Measurements from ENCODE around the gene GNLY.
A peak's percentile ranks its signal among the peaks of the same experiment; 100 is the strongest.

GNLY gene

DNA sequence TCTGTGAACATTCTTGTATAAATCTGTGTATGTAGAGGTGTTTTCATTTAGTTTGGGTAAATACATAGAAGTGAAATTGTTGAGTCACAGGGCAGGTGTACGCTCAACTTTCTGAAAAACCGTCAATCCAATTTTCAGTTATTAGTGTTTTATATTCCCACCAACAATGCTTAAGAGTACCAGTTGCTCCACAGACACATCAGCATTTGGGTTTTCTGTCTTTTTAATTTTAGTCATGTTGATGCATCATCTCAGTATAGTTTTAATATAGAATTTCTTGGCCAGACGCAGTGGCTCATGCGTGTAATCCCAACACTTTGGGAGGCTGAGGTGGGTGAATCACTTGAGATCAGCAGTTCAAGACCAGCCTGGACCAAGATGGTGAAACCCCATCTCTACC is 3.2 kb upstream of the GNLY start:
- DNase-seq = no peak

DNA sequence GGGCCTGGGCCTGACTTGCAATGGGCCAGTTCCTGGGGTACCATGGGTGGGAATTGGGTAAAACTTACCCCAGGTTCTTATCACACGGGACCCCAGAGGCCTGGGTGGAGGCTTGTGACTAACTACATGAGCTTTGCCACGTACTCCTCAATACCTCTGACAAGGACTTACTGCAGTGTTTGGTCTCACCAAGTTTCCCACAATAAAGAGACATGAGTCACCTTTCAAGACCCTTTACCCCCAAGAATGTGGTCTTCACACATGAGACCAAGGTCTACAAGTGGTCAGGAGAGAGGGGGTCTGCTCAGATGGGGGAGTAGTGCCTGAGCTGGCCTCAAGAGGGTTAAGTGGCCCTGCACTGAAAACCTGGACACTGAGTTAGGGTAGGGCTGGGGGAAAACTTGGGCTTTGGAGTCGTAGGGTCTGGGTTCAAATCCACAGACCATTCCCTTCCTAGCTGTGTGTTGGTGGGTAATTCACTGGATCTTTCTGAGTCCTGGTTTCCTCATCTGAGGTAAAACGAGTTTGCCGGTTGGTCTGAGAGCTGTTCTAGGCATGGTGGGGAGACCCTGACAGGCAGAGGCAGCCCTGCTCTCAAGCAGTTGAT is 2.0 kb upstream of the GNLY start:
- no peak for DNase-seq

DNA sequence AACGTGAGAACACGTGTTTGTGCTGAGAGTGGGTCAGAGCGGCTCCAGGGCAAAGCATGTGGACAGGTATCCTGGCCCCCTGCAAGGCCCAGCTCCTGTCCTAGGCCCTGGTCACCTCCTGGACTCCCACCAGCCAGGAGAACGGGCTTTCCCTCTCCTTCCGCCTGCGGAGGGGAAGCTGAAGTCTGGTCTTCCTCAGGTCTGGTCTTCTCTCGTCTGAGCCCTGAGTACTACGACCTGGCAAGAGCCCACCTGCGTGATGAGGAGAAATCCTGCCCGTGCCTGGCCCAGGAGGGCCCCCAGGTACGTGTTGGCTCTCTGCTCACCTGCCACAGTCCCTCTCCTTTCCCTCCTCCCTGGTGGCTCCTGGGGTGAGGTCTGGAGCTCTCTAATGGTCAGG is 963 bp downstream of the GNLY start:
- DNase-seq = no peak

DNA sequence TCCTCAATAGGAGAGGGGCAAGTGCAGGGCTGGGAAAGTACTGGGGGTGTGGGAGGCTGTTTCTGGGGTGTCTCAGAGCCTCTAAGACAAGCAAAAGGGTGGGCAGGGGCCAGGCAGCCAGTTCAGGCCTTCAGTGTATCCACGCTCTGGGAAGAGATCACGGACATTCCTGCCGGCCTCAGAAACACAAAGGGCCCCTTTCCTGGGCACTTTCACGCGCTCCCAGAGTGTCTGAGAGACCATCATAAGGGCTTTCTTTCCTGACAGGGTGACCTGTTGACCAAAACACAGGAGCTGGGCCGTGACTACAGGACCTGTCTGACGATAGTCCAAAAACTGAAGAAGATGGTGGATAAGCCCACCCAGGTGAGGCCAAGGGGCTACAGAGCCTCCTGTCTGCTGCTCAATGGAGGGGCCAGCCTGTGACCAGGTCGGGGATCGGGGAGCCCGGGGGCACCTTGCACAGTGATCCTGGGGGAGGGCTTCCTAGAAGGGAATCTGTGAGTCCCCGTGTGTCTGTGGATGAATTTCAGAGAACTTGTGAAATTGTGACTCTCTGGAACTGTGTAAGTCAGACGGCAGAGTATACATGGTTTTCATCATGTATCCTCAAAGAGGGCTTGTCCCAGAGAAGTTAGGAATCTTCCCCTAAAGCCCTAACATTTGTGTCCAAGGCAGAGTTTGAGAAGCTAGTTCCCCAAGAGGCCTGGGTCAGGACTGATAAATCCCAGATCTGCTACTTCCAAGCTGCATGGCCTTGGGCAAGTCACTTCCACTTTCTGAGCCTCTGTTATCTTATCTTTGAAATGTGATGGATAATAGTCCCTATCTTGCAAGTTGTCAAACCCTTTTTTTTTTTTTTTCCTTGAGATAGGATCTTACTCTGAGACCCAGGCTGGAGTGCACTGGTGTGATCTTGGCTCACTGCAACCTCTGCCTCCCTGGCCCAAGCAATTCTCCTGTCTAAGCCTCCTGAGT is 1.8 kb downstream of the GNLY start:
- no peak for DNase-seq

DNA sequence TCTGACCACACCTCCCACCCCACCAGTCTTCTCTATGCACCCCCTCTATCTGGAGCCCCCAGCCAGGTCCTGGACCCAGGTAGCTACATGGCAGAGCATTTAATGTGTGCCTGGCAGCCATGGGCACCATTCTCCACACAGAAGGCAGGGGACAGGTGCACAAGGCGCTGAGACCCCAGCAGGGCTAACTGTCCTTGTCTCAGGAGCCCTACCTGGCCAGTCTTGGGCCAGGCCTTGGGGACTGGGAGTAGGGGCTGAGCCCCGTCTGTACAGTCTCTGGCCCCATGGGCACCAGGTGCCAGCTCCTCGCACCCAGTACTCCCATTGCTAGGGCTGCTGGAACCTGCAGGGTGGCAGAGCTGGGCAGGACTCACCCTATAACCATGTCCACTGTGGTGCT is 2.9 kb downstream of the GNLY start:
- DNase-seq = no peak

DNA sequence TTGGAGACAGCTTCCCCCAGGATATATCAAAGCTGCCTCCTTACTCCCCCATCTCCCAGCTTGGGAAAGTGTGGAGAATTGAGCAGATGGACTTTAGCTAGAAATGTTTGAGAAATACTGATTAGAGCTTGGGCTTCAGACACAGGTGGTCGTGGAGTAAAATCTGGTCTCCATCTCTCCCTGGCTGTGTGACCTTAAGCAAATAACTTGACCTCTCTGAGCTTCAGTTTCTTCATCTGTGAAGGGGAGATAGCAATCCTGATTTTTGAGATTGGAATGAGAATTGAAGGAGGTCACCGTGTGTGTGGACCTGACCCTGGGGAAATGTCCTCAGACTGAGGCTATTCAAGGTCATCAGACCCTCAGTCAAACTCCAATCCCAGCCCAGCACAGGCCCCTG is 3.6 kb downstream of the GNLY start:
- DNase-seq = no peak

DNA sequence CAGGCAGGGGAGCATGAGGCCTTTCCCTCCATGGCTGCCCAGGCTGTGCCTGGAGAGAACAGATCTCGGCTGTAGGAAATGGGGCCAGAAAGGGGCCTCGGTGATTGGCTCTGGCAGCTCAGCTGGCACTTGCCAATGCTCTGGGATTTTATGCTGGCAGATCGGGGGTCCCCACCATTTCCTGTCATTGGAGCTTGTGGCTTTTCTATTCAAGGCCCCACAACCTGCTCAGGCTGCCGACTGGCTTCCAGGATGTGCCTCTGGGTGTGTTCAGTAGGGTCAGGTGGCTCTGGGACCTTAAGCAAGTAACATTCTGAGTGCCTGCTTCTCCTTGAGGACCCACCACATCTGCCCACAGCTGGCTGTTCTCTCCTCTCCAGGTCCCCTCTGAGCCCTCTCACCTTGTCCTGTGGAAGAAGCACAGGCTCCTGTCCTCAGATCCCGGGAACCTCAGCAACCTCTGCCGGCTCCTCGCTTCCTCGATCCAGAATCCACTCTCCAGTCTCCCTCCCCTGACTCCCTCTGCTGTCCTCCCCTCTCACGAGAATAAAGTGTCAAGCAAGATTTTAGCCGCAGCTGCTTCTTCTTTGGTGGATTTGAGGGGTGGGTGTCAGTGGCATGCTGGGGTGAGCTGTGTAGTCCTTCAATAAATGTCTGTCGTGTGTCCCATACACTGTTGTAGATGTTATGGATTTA is 4.2 kb downstream of the GNLY start:
- no peak for DNase-seq

DNA sequence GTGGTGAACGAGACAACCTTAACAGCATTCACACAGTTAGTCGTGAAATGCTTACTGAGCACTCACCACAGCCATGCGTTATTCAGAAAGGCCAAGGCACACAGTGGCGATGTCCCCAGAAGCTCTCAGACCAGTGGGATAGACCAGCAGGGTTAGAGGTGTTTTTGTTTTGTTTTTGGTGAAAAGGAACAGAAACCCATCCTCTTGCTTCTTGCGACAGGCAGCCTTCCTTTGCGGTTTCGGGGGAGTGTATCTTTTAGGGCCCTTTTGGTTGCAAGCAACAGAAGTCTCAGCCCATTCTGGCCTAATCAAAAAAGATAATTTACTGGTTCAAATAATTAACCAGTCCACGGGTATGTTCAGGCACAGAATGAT is 4.7 kb downstream of the GNLY start:
- DNase-seq = no peak

DNA sequence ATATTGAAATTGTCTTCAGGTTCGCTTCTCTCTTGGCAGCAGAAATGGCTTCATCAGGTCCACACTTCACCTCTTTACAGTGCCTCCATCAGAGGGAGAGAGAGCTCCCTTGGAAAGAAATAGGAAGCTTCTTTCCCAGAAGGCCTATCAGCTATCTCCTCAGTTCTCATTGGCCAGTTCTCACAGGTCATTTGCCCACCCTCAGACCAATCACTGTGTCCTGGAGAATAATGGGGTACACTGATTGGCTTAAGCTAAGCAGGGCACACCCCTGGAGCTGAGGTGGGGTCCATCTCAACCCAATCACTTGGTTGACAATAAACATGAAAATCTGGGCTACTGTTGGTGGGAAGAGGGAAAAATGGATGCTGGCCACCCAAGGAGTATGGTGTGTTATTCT is 5.2 kb downstream of the GNLY start:
- DNase-seq = no peak

DNA sequence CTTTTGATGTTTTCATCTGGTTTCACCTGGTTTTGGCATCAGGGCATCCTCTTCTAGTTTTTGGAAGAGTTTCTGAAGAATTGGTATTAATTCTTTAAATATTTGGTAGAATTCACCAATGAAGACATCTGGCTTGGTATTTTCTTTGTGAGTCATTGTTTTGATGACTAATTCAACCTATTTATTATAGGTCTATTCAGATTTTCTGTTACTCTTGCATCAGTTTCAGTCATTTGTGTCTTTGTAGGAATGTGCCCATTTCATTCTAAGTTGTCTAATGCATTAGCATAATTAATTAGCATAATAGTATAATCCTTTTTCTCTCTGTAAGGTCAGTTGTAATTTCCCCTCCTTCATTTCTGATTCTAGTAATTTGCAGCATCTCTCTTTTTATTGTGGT is 8.0 kb downstream of the GNLY start:
- no peak for DNase-seq

DNA sequence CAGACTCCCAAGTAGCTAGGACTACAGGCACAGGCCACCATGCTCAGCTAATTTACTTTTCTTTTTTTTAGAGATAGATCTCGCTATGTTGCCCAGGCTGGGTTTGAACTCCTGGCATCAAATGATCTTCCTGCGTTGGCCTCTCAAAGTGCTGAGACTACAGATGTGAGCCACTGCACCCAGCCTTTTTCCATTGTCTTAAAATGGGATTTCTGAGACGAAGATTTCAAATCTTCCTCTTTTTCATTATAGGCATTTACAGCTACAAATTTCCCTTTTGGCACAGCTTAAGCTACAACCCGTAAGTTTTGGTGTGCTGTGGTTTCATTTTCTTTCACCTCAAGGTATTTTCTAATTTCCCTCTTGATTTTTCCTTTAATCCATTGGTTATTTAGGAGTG is 8.6 kb downstream of the GNLY start:
- no peak for DNase-seq

DNA sequence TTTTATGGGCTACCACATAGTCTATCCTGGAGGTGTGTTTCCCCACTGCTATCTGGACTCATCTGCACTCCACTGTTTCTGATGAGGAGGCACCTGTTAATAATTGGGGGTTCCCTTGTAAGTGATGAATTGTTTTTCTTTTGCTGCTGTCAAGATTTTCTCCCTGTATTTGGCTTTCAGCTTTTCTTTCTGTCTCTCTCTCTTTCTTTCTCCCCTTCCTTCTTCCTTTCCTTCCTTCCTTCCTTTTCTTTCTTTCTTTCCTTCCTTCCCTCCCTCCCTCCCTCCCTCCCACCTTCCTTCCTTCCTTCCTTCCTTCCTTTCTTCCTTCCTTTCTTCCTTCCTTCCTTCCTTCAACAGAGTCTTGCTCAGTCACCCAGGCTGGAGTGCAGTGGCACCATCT is 9.2 kb downstream of the GNLY start:
- DNase-seq = no peak

DNA sequence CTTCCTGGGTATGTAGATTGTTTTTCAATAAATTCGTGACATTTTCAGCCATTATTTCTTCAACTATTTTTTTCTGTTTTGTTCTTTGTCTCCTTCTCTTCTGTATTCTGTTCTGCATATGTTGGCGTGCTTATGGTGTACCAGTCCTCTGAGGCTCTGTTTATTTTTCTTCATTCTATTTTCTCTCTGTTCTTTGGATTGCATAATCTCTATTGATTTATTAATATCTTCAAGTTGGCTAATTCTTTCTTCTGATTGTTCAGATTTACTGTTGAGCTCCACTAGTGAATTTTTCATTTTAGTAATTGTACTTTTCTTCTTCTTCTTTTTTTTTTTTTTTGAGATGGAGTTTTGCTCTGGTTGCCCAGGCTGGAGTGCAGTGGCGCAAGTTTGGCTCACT is 9.9 kb downstream of the GNLY start:
- DNase-seq = no peak

DNA sequence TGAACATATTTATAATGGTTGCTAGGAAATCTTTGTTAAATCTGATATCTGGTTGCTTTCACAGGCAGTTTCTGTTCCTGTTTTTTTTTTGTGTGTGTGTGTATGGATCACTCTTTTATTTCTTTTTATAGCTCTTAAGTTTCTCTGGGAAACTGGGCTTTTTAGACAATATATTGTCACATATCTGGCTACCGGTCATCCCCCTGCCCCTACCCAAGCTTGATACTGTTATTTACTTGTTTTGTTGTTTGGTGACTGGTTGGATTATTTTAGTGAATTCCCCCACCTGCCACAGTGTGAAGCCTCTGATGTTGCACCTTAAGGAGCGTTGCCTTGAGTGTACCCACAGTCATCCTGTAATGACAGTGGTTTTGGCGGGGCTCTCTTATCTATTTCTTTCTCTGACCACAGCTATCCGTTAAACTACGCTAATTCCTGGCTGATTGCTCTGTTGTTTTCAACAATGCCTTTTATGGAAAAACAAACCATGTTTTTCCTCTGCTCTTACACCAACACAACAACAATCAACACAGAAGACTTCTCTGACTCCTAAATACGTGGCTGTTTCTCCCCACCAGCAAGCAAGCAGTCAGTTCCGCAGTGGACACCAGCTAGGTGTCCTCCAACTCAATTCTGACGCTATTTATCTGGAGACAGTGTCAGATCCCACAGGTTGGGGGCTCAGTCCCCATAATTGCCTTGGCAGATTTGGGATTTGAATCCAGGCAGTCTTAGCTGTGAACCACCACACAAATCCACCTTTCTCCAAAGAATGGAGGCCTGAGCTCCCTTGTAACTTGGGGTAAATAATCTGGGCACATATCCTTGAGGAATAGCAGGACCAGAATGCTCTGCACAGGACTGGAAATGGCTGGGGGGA is 10.9 kb downstream of the GNLY start:
- DNase-seq = no peak

DNA sequence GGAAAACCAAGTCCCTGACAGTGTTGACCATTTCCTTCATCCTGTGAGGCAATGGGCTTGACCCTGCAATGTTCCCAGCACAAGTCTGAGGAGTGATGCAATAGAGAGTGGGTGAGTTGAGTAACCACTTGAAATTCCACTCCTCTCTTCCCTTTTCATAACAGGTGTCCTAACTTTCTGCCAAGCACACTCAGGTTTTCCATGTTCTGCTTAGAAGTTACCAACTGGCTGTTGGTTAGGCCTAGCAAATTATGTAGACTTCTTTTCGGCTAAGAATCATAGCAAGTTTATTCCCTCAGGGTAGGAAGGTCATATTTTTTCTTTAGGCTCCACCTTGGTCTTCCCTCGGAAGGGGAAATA is 11.5 kb downstream of the GNLY start:
- DNase-seq = no peak

DNA sequence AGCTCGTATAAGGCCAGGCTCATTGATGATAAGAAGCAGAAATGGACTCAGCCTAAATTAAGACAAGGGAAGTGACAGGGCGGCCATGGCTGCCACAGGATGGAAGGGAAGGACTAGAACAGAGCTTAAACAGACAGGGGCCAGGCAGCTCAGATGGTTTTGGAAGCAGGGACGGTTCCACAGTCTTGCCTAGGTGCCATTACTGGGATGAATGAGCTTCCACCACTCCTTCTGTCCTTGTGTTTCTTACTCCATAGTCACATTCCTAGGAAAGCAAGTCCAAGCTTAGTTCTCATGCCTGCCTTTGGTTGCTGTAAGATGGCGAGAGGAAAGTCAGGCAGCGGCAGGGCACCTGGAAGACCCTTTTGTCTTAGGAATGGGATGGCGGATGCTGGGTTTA is 11.9 kb downstream of the GNLY start:
- DNase-seq = no peak

DNA sequence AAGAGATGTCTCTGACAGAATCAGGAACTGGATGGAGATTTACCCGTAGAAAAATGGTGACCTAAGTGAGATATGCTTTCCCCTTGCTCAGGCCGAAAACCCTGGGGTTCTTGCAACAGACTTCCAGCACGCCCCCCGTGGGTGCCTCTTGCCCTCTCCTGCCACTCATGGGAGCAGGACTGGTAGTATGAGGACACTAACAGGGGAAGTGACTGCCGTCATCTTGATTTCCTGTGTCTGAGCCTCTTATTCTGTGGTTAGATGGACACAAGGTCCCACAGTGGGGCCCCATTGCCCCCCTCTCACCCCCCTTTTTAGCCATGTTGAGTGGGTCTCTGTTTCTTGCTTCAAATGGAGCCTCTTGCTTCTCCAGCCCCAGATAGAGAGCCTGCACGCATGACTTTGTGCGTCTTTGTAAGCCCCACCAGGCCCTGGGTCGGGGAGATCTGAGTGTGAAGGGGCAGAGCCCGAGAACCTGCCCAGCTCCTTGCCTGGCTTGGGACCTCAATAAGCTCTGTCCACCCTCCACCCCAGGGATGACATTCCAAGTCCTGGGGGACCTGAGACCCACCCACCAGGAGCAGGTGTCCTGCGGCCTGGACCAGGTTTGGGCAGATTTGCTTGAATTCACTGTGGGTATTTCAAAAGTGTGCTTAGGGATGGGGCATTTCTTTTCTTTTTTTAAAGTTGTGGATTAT is 12.6 kb downstream of the GNLY start:
- peak; percentile 26 for DNase-seq

DNA sequence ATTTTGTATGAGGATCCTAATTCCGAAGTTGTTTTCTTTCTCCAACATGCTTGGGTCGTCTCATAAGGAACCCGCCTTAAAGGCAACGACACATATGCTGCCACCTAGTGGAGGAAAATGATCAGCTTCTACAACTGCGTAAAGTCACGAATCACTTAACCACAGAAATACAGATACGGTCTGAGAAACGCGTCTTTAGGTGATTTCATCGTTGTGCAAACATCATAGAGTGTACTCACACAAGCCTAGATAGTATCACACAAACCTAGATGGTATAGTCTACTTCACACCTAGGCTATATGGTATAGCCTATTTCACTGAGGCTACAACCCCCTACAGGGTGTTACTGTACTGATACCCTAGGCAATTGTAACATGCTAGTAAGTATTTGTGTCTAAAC is 13.1 kb downstream of the GNLY start:
- peak; percentile 56 for DNase-seq

DNA sequence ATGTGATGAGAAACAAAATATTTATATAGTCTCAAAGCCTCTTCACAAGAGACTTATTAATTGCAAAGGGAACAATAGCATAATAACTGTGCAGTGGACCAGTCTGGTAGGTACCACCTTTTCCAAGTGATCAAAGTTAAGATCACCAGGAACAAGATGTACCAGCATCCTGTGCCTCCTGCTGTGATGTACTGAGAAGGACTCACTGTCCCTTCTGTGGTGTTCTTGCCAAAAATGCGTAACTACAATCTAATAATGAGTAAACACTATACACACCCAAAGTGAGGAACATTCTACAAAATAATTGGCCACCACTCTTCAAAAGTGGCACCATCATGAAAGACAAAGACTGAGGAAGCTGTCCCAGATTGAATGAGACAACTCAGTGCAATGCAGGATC is 14.5 kb downstream of the GNLY start:
- DNase-seq = no peak

DNA sequence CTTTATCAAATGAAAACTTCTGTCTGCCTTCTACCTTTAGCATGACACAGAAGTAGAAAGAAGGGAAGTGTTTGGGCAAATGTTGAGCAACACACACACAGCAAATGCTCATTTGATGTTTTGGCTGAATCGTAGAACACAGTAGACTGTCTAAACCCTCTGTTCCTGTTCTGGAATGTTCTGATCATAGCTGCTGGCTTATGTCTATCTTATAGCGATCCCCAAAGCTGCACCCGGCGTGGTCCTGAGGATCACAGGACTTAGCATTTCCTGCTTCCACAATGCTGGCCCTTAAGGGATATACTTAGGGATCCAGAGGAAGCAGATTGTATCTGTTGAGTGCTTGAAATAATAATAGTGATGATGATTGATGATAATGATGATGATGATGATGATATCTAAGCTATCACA is 15.2 kb downstream of the GNLY start:
- no peak for DNase-seq

DNA sequence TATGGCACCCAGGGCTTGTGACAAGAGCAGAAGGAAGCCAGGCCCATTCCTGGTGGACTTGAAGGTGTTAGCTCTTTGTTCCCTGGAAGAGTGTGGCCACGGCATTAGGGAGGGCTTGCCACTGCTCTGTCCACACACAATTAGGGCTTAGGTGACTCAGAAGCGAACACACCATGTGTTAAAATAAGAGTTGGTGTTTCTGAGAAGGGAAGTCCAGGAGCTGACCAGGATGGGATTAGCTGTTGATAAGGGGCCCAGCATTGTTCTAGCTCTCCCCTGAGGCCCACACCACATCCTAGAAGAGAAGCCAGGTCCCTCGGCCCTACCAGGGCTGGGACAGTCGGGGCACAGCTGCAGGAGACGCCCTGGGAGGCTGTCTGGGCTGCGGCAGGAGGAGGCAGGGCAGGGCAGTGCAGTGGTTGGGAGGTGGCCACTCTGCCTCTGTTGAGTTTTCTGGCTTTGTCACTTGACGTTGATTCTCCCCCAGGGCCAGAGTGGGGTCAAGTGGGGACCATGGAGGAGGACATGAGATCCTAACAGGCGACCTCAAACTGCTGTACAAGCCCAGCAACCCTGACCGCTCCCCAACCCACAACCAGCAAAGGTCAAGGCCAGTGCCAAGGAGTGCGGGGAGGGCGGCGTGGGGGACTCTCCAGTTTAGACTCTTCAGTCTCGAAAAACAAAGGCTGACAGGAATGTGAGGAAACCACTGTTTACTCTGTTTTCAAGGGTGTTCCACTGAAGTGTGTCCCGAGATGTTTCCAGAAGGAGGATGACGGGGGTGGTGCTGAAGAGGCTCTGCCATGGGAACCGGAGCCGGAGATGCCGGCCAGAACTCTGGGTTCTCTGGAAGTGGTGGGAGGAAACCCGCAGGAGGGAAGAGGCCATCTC is 16.8 kb downstream of the GNLY start:
- peak; percentile 33 for DNase-seq
